Fibroblast of the conjunctiva (primary cell): ENCODE measurements around the gene ZSCAN26.

Experiments
- DNase-seq: peaks from one replicate; pipeline ENCODE4 v3.0.0-alpha.2; 2010; ENCODE audit warnings: low read depth

ZSCAN26 gene

DNA sequence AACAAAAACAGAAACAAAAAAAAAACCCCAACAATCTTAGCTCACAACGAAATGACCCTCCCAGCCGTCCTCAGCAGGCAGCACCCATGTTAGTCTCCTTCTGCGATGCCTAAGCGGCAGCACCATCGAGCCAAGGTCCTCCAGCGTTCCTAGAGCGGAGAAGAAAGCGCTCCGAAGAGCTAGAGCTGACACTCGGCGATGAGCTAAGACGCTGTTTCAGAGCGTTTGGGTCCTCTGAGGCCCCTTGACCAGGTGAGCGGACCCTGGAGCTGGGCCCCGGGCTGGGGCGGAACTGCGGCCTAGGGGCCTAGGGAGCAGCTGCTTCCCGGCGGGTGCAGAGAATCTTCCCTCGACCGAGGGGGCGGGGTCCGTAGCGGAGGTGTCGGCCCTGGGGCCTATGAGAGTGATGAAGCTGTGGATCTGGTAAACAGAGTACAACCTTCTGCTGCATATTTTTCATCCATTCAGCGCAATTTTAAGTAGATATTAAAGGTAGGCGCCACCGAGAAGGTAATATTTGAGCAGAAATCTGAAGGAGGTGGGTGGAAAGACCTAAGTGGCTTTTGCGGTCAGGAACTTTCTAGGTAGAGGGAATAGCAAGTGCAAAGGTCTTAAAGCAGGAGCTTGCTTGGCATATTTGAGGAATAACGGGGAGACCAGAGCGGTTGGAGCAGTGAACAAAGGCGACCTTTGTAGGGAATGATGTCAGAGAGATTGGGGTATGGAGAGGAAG lies at the start of gene ZSCAN26:
Gene ZSCAN26 (plus strand): TSS at position 182 of the 733 bp plus-strand sequence. CDS start 4,777 bp downstream, outside the sequence.
- peak; percentile 75 for DNase-seq

DNA sequence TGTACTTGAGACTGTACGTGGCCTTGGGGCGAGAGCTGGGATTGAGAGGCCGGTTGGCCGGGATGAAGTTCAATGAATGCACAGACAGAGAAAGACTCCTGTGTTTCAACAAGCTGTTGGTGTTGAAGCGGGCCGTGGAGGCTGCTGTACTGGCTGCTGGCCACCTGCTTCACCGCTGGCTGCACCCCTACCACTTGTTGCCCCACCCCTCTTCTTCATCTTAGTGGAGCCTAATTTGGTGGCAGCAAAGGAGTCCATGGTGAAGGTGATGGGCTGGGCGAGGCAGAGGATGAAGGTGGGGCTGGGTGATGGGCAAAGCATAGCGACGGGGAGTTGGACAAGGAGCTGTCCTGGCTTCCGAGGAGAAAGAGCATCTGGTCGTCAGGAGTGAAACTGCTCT lies 49.1 kb upstream of the ZSCAN26 start:
- DNase-seq = no peak

DNA sequence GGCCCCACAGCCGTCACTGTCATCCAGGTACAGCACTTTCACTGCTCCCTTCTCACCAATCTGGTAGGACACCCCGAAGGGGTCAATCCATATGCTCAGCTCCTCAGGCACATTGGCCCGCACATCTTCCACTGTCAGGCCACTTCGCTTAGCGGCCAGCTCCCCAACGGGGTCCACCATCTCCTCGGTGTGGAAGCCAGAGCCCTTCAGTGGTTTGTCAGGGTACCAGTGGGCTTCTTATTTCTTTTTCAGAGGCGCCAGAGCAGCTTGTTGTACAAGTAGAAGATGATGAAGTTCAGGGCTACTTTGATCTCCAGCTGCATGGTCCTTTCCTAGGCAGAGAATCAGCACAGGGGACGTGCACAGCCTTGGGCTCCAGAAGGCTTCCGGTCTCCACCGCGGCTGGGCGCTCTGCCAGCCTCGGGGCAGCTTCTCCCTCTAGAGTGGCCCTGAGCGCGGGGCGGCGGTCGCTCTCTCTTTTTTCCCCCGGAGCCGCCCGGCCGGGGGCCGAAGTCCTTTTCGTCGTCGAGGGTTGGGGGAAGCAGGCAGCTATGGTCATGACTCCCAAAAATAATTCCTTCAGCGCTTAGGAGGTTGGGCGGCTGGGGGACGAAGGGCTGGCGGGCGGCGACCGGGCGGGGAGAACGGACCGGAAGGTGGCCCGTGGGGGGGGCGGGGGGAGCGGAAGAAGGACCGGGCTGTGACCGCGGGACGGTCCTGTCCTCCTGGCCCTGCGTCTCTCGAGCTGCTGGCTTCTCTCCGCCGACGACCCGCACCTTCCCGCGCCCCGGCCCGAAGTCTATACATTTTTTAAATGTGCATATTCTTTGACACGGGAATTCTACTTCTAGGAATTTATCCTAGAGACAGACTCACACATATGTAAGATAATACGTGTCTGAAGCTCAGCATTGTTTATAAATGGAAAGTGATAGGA lies 48.4 kb upstream of the ZSCAN26 start:
- peak; percentile 18 for DNase-seq

DNA sequence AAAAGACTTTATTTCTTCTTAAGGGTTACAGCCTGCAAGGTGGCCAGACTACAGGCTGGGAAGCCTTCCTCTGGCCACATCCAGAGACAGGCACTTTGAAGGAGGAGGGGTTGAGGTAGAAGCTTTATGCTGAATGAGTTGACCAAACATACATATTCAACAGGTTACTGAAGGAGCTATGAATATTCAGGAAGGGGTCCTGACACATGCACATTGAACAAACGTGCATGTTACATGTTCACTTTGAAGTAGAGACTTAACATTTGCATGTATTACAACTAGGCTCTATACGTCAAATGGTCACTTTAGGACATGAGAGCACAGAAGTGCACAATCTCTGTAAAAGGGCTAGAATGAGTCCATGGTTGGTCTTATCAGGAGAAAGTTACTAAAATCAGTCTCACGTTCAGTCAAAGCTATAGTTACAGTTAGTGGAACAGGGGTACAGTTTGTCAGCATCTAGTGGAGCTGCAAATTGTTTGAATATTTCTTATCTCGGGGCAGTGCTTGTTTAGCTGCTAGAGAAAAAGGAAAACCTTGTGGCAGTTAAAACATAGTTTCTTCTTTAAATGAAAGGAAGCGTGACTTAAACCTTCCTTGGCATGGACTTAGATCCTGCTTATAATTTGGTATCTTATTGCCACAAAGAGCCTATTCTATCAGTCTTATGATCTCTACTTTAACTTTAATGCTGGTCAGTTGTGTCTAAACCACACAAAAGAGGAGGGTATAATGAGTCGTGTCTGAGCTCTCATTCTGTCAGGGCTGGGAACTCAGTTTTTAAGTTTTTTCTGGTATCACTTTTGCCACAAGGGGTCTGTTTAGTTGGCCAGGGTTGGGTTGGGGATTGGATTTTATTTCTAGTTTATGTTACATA lies 46.4 kb upstream of the ZSCAN26 start:
- DNase-seq = no peak

DNA sequence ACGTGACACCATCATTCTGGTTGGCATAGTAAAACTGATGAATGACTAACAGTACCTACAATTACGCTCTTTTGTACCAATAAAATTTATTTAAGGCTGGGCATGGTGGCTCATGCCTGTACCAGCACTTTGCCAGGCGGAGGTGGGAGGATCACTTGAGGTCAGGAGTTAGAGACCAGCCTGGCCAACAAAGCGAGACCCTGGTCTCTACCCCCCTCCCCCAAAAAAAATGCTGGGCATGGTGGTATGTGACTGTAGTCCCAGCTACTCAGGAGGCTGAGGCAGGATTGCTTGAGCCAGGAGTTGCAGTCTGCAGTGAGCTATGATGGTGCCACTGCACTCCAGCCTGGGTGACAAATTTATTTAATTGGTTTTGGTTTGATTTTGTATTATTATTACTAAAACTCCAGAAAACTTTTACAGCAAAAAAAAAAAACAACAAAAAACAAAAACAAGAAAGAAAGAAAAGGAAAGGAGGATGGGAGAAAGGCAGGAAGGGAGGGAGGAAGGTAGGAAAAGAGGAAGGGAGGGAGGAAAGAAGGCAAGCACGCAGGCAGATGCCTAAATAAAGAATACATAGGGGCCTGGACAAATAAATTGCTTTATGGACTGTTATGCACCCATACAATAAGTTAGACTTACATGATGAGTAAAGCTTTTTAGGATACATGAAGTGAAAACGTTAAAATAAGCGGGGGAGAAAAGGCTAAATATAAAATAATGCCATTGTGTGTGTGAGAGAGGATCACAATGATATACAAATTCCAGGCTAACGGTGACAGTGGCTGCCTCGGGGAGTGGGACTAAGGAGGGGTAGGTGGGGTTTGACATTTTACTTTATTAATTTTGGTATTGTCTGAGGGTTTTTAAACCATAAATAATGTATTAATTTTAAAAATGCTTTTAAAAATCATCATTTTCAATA lies 42.5 kb upstream of the ZSCAN26 start:
- DNase-seq = no peak

DNA sequence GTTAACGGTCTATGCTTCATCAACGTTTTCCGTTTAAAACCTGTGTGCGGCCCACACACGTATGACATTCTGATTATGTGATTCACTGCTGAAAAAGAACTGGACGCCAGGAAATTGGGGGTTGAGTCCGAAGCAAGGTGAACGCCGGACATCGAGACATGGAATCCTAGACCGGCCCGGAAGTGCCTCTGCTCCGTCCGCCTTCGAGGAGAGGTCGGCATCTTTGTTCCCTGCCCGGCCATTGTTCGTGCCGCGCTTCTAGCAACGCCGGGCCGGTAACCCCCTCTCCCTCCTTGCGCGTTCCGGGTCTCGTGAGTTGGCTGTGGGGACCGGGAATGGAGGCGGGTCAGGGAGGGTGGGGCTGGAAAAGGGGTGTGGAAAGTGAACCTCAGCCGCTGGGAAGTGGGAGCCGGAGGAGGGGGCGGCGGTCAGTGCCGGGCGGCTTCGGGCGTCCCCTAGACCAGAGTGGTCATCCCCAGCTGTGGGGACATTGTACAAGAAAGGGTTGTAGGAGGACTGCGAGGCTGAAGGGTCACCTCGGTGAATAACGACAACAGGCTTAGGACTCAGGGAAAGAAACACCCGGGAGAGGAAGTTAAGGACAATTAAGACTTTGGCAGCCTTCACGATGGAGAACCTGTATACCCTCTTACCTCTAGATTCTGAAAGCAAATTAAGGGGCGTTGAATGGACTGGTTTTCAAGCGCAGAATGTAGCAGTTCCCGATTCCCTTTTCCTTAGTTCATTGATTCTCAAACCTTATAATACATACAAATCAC lies 41.7 kb upstream of the ZSCAN26 start, which contains the start of gene ZSCAN9:
Gene ZSCAN9 (plus strand): TSS at position 220 of the 779 bp plus-strand sequence. CDS start 1,810 bp downstream, outside the sequence.
- peak; percentile 71 for DNase-seq

DNA sequence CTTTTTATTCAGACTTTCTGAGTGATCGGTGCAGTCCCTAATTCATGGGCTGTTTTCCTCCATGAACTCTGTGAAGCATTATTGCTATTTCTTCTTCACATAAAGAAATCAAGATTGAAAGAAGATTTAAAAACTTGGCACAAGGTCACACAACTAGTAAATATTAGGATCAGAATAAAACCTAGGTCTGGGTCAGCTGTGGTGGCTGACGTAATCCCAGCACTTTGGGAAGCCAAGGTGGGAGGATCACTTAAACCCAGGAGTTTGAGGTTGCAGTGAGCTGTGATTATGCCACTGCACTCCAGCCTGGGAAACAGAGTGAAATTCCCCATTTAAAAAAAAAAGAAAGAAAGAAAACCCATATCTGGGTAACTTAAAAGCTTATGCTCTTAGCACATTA lies 40.5 kb upstream of the ZSCAN26 start:
- no peak for DNase-seq

DNA sequence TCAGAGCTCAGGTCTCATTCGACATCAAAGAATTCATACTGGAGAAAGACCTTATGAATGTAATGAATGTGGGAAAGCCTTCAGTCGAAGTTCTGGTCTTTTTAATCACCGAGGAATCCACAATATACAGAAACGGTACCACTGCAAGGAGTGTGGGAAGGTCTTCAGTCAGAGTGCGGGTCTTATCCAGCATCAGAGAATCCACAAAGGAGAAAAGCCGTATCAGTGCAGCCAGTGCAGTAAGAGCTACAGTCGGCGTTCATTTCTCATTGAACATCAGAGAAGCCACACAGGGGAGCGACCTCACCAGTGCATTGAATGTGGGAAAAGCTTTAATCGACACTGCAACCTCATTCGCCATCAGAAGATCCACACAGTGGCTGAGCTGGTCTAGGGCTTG lies 34.2 kb upstream of the ZSCAN26 start:
- no peak for DNase-seq

DNA sequence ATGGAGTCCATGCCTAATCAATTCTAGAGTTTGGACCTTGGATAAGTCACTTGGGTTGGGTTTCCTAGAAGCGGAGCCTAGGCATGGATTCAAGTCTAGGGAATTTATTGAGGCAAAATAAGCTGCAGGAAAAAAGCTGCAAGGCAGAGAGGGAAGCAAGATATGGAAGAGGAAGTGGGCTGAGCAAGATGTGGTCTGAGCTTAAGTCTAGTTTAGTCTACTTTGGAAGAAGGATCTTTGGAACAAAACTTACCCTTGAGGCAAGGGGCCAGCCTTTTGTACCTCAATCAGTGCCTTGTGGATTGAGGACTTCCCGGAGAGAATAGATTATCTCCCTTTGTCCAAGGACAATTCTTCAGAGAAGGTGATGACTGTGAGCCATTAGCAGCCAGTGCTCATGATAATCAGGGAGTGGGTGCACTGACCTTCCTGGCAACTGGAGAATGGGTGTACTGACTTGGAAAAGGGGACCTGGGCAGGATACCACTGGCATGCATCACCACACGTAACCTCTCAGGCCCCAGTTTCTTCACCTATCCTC lies 31.0 kb upstream of the ZSCAN26 start:
- DNase-seq = no peak

DNA sequence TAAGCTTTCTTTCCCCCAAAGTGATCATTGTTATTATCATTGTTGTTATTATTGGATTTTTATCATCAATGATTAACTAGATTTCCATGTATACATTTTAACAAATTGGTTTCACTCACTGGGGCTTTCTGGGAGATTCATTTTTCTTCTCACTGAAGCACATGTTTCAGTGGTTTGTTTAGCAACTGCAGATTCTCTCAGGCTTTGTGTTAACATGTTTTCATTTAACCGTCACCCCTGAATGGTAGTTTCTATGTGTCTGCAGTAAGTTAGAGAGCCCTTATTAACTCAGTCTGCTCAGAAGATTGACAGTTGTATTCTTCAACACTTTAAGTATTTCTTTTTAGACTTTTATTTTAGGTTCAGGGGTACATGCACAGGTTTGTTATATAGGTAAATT lies 27.3 kb upstream of the ZSCAN26 start:
- DNase-seq = no peak

DNA sequence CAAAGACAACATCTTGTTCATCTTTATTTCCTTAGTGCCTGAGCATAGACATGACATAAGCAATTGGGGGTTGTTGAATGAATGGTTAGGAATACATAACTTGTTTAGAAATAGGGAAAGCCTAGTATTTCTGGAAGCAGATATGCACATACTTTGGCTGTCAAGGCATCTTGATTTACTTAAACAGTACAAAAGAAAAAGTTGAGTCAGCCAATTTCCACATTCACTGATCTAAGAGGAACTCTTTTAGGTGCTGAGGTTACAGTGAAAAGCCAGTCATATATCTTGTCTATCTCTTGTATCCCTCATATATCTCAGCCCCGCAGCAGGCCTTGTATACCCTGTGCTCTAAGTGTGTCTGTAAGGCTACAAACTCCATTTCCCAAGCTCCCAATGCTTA lies 26.5 kb upstream of the ZSCAN26 start:
- no peak for DNase-seq

DNA sequence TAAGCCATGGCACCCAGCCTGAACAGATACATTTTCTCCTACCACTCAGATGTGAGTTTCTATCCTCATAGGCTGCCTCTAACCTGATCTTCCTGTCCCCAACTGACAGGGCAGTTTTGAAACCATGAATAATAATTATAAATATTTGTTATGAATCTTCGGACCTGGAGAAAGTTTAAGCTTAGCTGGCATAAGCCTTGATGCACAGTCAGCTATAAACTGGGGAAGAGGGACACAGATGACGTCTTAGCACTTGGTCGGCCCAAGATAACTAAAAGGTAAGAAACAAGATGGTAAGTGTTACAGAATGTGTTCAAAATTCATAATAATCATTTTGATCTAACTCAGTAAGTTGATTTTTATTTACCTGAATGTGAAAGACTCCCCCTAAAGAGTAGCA lies 23.0 kb upstream of the ZSCAN26 start:
- DNase-seq = no peak

DNA sequence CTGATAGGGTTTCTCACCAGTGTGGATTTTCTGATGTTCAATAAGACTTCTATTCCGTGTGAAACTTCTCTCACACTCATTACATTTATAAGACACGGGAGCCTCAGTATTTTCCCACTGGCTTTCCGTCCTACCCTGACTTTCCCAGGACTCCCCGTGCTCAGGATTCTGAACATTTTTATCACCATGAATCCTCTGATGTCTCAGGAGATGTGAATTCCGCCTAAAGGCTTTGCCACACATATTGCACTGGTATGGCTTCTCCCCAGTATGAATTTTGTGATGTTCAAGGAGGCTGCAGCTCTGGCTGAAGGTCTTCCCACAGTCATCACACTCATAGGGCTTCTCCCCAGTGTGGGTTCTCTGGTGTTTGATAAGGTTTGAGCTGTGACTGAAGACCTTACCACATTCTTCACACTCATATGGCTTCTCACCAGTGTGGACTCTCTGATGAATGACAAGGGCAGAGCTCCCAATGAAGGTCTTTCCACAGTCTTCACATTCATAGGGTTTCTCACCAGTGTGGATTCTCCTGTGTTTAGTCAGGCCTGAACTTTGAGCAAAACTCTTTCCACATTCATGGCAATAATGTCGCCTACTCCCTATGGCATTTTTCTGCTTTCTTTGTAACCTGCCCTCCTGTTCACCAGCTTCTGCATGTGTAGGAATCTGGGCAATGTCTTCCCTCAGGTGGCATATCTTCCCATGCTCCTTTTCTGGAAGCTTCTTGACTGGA lies 21.6 kb upstream of the ZSCAN26 start:
- no peak for DNase-seq

DNA sequence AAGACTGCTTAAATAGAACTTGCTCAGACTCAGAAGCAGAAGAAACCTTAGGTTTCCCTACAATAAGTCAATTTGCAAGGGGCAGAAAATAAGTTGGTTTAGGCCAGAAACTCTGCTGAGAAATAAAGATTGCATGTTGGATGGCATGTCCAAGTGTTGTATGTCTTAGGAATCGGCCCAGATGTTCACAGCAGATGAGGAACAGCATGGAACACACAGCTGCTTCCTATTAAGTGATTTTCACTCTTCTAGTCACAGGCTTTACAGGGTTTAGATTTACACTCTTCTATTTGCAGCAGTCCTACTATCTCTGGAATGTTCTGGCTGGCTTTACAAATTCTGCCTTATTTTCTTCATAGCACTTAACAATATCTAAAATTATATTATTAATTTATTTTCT lies 18.0 kb upstream of the ZSCAN26 start:
- peak; percentile 31 for DNase-seq

DNA sequence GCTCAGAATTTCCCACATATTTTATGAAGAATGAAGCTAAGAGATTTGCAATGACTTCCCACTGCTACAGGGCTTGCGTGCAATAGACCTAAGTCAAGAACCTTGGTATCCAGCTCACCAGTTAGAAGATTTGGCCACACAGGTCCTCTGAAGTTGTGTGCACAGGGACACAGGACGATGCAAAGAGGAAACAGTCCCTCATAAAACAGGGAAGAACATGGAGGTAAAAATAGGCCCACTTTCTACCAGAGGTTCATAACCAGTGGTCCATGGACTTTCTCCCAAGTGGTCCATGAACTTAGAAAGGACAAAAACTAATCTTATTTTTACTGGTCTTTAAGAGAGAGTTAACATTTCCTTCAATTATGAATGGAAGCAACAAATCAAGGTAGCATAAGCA lies 16.2 kb upstream of the ZSCAN26 start:
- no peak for DNase-seq

DNA sequence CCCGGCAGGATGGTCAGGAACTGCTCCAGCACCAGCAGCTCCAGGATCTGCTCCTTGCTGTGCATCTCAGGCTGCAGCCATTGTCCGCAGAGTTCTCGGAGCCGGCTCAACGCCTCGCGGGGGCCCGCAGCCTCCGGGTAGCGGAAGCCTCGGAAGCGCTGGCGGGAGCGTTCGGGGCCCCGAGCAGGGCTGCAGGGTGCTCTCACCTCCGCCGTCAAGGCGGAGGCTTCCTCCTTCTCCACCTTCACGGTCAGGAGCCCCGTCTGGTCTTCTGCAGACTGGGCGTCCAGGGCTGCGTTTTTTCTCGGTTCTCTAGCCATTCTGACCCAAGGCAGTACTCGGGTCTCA lies 15.3 kb upstream of the ZSCAN26 start:
- DNase-seq = no peak

DNA sequence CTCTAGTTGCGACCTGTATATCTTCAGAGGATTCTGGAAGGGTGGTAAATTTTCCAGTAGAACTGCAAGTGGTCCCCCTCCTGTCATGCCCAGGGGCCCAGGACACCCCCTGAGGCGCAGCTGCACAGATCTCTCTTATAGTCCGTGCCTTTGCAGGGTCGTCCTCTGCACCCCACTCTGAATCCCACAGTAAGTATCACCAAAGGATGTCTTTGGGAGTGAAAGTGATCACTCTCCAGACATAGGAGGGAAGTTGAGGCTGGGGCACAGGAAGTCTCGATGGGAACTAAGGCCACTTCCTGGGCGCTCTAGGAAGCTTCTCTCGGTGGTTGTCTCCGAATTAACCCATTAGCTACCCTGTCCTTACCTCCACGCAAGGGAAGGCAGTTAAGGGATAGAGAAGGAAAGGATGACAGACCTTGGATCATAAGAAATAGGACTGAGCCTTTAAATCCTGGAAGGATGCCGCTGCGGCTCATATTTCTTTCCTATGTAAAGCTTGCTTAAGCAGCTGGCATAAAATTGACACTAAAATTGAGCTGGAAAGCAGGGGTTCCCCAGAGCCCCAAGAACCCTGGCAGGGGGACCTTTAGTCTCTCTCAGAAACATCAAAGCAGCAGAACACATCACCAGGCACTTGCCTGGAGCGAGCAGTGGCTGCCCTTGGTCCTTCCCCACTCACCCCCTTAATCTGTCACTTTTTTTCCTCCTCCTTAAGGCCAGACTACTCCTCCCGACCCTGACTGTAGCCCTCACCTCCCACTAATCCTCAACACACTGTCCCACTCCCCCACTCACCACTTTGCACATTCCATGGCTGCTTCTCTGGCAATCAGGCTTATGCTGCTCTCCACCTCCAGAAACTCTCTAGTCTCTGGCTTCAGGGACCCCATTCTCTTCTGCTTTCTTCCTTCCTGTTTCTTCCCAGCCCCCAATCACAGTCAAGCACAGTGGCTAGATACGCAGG lies 14.7 kb upstream of the ZSCAN26 start, which contains the start of gene ZKSCAN4:
Gene ZKSCAN4 (minus strand): TSS at position 261 of the 967 bp plus-strand sequence. CDS start 289 bp downstream, outside the sequence.
- peak; percentile 81 for DNase-seq

DNA sequence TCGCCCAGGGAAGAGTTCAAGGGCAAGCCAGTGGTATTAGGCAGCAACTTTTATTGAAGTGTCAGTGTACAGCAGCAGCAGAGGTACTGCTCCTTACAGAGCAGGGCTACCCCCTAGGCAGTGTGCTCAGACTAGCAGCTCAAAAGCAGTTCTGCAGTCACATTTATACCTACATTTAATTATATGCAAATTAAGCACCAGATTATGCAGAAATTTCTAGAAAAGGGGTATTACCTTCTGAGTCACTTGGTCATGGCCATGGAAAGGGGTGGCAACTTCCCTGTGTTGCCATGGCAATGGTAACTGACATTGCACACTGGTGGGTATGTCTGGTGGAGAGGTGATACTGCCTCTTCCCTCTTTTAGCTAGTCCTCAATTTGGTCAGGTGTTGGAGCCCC lies 12.8 kb upstream of the ZSCAN26 start:
- no peak for DNase-seq
